DOHH2 (cell line): Measurements from ENCODE around the gene VPS4A.

Experiments used
- H3F3A ChIP-seq: fragments of 200-600 bp; sonication (generic), shearing (Covaris generic); 2 replicates; pipeline ENCODE4 v1.6.0; 2016; ENCODE audit warnings: antibody characterized with exemption, mild to moderate bottlenecking; ENCODE audit not compliant: control insufficient read depth, insufficient read depth
- H3K27ac ChIP-seq: fragments of 200-600 bp; sonication (generic); 2 replicates; pipeline ENCODE4 v1.5.1; 2014; ENCODE audit warnings: low read depth, mild to moderate bottlenecking, low read length, moderate library complexity
- H3K27me3 ChIP-seq: fragments of 200-600 bp; sonication (generic); 2 replicates; pipeline ENCODE4 v1.6.1; 2014; ENCODE audit warnings: mild to moderate bottlenecking, low read length, mixed read lengths; ENCODE audit not compliant: control insufficient read depth
- H3K36me3 ChIP-seq: fragments of 200-600 bp; sonication (generic); 2 replicates; pipeline ENCODE4 v1.6.1; 2014; ENCODE audit warnings: mild to moderate bottlenecking, low read length, moderate library complexity, mixed read lengths; ENCODE audit not compliant: control insufficient read depth
- H3K4me1 ChIP-seq: fragments of 200-600 bp; sonication (generic); 2 replicates; pipeline ENCODE4 v1.6.1; 2014; ENCODE audit warnings: mild to moderate bottlenecking, low read length, mixed read lengths; ENCODE audit not compliant: control insufficient read depth
- H3K4me2 ChIP-seq: fragments of 200-600 bp; sonication (generic); 2 replicates; pipeline ENCODE4 v1.6.0; 2014; ENCODE audit warnings: mild to moderate bottlenecking, low read length, moderate library complexity
- H3K4me3 ChIP-seq: fragments of 200-600 bp; sonication (generic); 2 replicates; pipeline ENCODE4 v1.5.1; 2014; ENCODE audit warnings: mild to moderate bottlenecking, low read length, mixed read lengths
- H3K79me2 ChIP-seq: fragments of 200-600 bp; sonication (generic); 2 replicates; pipeline ENCODE4 v1.6.1; 2014; ENCODE audit warnings: mild to moderate bottlenecking, low read length, mixed read lengths; ENCODE audit not compliant: control insufficient read depth
- H3K9me2 ChIP-seq: fragments of 200-600 bp; sonication (generic); replicated peaks from 2 replicates; pipeline ENCODE4 v1.6.1; 2014; ENCODE audit warnings: mild to moderate bottlenecking, low read length, mixed read lengths; ENCODE audit not compliant: control insufficient read depth
- H3K9me3 ChIP-seq: fragments of 200-600 bp; sonication (generic); 2 replicates; pipeline ENCODE4 v1.6.1; 2014; ENCODE audit warnings: antibody characterized with exemption, low read length, mixed read lengths; ENCODE audit not compliant: control insufficient read depth, insufficient read depth
- H4K20me1 ChIP-seq: fragments of 200-600 bp; sonication (generic); 2 replicates; pipeline ENCODE4 v1.6.0; 2014; ENCODE audit warnings: low read depth, mild to moderate bottlenecking, antibody characterized with exemption, low read length, moderate library complexity; ENCODE audit not compliant: control insufficient read depth, insufficient read depth
- EZH2phosphoT487 ChIP-seq: fragments of 200-600 bp; sonication (generic); IDR thresholded peaks from 2 replicates; pipeline ENCODE4 v1.6.1; 2017; ENCODE audit warnings: borderline replicate concordance, mild to moderate bottlenecking, antibody characterized with exemption, low read length, moderate library complexity, mixed read lengths
- TF ChIP-seq, protein P1 (sequence below): fragments of 200-600 bp; sonication (generic); IDR thresholded peaks from one replicate; pipeline ENCODE4 v1.5.1; 2014; ENCODE audit warnings: antibody characterized with exemption, mild to moderate bottlenecking, low read depth, low read length; ENCODE audit not compliant: poor library complexity, severe bottlenecking

VPS4A gene

DNA sequence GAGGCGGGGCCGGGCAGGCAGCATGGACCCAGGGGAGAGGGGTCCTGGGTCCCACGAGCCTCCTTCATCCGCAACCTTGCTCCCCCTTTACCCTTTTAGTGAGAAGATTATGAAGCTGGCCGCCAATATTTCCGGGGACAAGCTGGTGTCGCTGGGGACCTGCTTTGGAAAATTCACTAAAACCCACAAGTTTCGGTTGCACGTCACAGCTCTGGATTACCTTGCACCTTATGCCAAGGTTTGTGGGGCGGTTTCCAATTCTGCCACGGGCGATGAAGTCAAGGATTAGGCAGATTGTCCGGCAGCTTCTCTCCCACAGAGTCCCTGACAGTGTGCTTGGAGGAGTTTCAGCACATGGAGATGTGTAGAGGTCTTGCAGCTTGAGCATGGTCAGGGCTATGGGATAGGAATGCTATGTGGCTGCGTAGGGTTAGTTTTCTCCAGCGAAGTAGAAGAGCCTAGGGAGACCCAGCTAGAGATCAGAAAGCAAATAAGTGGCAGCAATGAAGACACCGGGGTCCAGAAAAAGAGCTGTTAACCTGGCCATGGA is 29.0 kb downstream of the VPS4A start:
- Histone ChIP-seq H3K27me3 (no peaks in the 10 kb centered on the region), H3K36me3 (peaks cover 60% of the 10 kb centered on the region), H3K9me3 (no peaks in the 10 kb centered on the region), H3K9me2 (no peaks in the 10 kb centered on the region), H3F3A (peaks cover 8% of the 10 kb centered on the region), H3K4me2 (peak overlapping the region; percentile 87), H3K27ac (peak overlapping the region; percentile 70), H3K4me3 (peak overlapping the region; percentile 91), H3K79me2 (peaks cover 62% of the 10 kb centered on the region), H4K20me1 (no peaks in the 10 kb centered on the region), H3K4me1 (peaks cover 29% of the 10 kb centered on the region)
- no peak for TF ChIP-seq EZH2phosphoT487
- TF ChIP-seq, protein P1, sequence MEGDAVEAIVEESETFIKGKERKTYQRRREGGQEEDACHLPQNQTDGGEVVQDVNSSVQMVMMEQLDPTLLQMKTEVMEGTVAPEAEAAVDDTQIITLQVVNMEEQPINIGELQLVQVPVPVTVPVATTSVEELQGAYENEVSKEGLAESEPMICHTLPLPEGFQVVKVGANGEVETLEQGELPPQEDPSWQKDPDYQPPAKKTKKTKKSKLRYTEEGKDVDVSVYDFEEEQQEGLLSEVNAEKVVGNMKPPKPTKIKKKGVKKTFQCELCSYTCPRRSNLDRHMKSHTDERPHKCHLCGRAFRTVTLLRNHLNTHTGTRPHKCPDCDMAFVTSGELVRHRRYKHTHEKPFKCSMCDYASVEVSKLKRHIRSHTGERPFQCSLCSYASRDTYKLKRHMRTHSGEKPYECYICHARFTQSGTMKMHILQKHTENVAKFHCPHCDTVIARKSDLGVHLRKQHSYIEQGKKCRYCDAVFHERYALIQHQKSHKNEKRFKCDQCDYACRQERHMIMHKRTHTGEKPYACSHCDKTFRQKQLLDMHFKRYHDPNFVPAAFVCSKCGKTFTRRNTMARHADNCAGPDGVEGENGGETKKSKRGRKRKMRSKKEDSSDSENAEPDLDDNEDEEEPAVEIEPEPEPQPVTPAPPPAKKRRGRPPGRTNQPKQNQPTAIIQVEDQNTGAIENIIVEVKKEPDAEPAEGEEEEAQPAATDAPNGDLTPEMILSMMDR, result no peak

- no peak for TF ChIP-seq EZH2phosphoT487
- TF ChIP-seq, protein P1, result no peak
- H3K27me3 ChIP-seq, result no peaks in the 10 kb centered on the region
- no peak overlapping the region for H3K4me3 ChIP-seq
- no peak overlapping the region for H3K4me2 ChIP-seq
- H3K9me2 ChIP-seq, result no peaks in the 10 kb centered on the region
- H3K27ac ChIP-seq, result no peak overlapping the region
- H3F3A ChIP-seq, result peaks cover 23% of the 10 kb centered on the region
- H4K20me1 ChIP-seq, result no peaks in the 10 kb centered on the region; the same call in 1 of the 2 replicates
- no peaks in the 10 kb centered on the region for H3K9me3 ChIP-seq
- H3K36me3 ChIP-seq, result peaks cover 59% of the 10 kb centered on the region
- peaks cover 32% of the 10 kb centered on the region for H3K4me1 ChIP-seq
- peaks cover 41% of the 10 kb centered on the region for H3K79me2 ChIP-seq
Observed at GRCh38 chr16:69344171-69344570, 33.0 kb downstream of the VPS4A start.

DNA sequence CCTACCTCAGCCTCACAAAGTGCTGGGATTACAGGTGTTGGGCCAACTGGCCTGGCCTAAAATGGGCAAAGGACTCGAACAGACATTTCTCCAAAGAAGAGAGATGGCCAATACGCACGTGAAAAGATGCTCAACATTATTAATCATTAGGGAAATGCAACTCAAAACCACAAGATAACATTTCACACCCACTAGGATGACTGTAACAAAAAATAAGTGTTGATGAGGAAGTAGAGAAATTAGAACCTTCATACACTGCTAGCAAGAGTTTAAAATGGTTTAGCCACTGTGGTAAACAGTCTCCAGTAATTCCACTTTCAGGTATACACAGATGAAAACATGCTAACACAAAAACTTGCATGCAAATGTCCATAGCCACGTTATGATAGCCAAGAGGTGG is 34.8 kb downstream of the VPS4A start:
- Histone ChIP-seq H3K27ac (peak overlapping the region; percentile 42), H3K36me3 (peaks cover 51% of the 10 kb centered on the region), H3F3A (peaks cover 23% of the 10 kb centered on the region), H3K4me1 (peaks cover 28% of the 10 kb centered on the region), H4K20me1 (no peaks in the 10 kb centered on the region; the same call in 1 of the 2 replicates), H3K4me2 (peak overlapping the region; percentile 14; the same call in 1 of the 2 replicates), H3K9me2 (no peaks in the 10 kb centered on the region), H3K79me2 (peaks cover 24% of the 10 kb centered on the region), H3K9me3 (no peaks in the 10 kb centered on the region), H3K4me3 (no peak overlapping the region), H3K27me3 (no peaks in the 10 kb centered on the region)
- TF ChIP-seq, protein P1, result no peak
- no peak for TF ChIP-seq EZH2phosphoT487
